HT1080 (cell line): Measurements from ENCODE around the gene LRP1B. TPM values are rescaled to one million over a fixed set of nuclear protein-coding genes. Genes with fewer than 3 reads are reported as not detected.

Experiments
- DNase-seq: peaks from one replicate; pipeline ENCODE4 v3.0.0-alpha.2; 2015; ENCODE audit warnings: low read depth
- total RNA-seq: library from RNA; depleted of rRNA; stranded (reverse); fragments of >200 nt; shearing (Covaris generic); gene quantifications from 2 replicates; pipeline ENCODE4 v1.2.3, GENCODE V29; 2014

Gene LRP1B
- total RNA-seq, 1 experiment from 2014 or later, result 0.05 TPM

GRCh38 chr2:141778315-141778835 is 352.4 kb downstream of the LRP1B start:
- DNase-seq, result no peak

GRCh38 chr2:141770530-141770929 is 360.3 kb downstream of the LRP1B start:
- no peak for DNase-seq

- no peak for DNase-seq
Observed at GRCh38 chr2:141767691-141768090, 363.1 kb downstream of the LRP1B start.

GRCh38 chr2:141767051-141767450 is 363.8 kb downstream of the LRP1B start:
- DNase-seq, result peak; percentile 85

- DNase-seq, result no peak
Observed at GRCh38 chr2:141766225-141766624, 364.6 kb downstream of the LRP1B start.

GRCh38 chr2:141748616-141749015 is 382.2 kb downstream of the LRP1B start:
- no peak for DNase-seq

DNA sequence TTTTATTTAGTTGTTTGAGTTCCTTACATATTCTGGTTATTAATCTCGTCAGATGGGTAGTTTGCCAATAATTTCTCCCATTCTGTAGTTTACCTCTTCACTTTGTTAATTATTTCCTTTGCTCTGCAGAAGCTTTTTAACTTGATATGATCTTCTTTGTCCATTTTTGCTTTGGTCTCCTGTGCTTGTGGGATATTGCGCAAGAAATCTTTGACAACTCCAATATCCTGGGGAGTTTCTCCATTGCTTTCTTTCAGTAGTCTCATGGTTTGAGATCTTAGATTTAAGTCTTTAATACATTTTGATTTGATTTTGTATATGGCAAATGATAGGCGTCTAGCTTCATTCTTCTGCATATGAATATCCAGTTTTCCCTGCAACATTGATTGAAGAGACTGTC is 389.2 kb downstream of the LRP1B start:
- no peak for DNase-seq

DNA sequence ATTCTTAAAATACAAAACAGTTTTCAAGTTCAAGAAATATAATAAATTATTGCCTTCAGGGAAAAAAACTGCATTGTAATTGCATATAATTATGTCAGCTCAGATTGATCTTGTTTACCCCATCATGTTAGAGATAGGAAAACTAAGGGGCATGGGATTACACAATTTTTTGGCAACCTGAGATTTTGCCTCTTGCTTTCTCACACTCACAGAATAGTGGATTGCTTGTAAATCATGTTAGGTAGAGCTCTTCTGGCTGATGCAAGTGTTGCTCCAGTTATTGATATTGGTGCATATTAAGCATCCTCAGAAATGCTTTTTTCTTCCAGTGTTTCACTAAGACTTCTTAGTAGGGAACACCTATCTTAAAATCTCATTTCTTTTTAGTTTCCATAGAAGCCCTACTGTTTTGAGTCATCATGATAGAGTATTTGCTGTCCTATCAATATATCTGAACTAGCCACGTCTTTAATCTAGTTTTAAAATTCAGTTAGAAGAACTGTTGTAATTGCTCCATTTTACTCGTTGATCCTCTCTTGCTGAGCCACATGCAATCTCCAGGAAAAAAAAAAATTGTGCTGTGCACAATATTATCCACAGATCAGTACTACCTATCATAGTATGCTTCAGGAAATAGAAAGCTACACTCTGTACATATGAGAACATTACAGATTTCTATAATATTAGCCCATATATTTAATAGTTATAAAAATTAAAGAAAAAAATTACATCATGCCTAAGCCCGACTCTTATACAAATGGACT is 393.1 kb downstream of the LRP1B start:
- no peak for DNase-seq

- no peak for DNase-seq
Observed at GRCh38 chr2:141736466-141736865, 394.4 kb downstream of the LRP1B start.

GRCh38 chr2:141728886-141729285 is 401.9 kb downstream of the LRP1B start:
- no peak for DNase-seq

DNA sequence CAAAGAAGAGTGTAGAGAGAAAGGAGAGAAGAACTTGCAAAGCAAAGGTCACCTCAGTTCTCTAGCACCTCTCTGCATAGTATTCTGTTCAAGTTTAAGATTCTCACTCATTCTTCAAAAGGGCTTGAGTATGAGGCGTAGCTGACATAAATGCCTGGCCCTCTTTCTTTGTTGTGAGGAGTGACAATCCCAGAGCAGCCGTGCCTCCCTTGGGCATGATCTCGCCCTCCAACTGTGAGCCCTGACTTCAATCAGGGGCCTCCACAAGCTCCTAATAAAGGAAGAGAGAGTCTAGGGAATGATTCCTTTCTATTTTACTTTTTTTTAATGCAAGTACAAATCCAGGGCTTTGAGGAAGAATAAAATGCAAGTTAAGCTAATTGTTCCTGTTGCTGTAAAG is 402.7 kb downstream of the LRP1B start:
- no peak for DNase-seq

- DNase-seq, result no peak
Observed at GRCh38 chr2:141724426-141724825, 406.4 kb downstream of the LRP1B start.

DNA sequence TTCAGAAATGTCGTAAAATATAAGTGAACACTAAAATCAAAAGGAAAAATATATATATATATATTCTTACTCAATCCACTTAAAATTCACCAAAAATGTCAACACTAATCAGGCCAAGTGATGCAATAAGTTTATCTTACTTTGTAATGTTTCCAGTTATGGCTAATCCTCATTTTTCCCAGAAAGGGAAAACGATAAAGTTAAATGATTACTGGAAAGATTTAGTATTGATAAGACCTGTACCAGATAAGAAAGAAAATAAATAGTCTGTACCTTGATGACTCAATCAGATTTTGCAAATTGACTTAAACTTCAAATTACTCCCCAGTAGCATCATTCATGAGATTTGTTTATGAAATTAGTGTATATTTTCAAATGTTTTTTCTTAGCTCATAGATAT is 407.0 kb downstream of the LRP1B start:
- no peak for DNase-seq

DNA sequence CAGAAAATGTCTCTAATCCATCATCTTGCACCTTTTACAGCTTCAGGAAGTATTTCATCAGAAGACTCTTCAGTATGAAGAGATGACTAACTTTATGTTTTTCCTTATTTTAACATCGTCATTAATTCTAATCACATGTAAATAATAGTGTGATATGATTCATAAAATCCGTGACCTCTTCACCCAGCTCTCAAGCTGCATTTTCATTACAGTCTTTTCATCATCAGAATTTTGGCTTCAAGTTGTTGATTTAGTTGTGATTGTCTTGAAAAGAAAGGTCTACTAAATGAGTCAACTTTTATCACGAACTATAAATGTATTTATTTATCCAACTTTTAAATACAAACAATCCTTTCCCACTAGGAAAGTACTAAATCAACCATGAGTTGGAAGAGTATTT is 410.3 kb downstream of the LRP1B start:
- DNase-seq, result no peak

DNA sequence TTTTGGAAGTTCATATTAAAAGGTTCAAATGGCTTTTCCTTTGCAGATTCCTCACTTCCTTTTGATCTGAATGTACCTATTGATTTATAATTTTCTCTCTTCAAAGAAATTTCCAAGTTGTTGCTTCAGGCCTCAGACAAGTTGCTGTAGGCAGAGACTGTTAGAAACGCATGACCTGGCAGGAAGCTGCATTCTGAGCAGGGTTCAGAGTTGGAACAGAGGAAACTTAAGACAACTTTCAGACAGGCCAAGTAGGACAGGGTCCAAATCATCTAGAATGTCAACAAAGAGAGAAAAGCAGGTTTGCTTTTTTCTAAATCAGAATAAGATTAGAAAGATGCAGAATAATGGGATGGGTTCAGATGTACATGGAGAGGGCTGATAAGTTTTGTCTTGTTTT is 416.3 kb downstream of the LRP1B start:
- DNase-seq, result no peak

DNA sequence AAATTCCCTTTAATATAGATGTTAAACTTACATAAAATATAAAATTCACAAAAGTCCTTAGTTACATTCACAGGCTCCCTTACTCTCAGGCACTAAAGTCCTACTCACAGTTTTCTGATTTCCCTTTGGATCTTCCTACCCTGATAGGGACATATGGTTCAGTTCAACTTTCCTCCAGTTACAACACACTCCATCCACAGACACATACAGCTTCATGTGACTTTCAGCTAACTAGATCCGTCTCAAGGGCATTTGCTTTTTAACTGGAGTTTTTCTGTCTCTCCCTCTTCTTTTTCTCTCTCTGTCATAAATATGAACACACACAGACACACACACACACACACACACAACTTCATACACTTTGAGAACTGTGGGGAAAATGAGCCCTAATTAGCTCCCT is 419.2 kb downstream of the LRP1B start:
- no peak for DNase-seq

GRCh38 chr2:141710589-141711239 is 420.1 kb downstream of the LRP1B start:
- no peak for DNase-seq

GRCh38 chr2:141709756-141710155 is 421.1 kb downstream of the LRP1B start:
- no peak for DNase-seq

DNA sequence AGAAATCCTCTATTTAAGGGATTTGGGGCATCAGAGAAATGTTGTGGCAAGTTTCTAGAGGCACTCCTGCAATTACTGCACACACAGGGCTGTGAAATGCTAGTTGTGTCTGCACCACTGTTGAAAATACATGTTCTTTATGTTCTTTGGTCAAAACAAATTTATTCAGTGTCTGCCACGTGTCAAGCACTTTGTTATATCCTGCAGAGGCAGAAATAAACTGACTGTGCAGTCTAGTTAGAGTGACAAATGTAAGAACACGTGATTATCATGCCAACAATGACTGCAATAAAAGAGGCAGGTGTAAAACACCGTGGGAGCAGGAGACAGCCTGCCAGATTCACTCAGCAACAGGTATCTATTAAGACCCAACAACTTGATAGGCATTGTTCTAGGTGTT is 423.3 kb downstream of the LRP1B start:
- no peak for DNase-seq

DNA sequence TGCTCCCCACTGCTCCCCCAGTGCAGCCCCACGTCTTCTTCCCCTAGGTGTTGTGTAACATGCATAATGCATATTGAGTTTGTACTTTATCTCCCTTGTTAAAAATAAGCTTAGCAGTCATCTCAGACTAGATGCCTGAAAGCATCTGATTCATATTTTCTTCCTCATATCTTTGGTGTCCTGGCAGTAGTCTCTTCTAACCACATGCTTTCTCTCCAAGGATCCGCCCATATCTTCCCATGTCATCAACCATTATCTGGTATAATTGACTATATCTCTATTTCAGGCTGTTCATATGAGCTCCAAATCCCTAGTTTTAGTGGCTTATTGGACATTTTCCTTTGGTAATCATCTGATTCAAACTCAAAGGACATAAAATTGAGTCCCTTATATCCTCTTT is 426.3 kb downstream of the LRP1B start:
- no peak for DNase-seq

DNA sequence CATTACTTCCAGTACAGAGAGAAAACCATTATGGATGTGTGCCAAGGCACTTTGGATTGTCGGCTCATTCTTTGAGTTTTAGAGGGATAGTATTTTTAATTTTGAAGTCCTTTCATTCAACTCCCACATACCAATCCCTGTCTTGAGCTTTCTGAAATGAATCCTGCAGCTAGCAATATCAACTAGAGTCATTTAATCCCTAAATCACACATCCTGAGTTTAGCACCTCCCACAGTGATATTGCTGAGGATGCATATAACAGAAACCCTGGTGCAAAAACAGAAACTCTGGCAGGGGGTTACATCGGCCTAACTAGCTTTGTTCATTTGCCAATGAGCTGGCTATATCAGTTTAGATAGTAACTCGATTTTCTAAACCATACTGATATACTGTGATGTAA is 427.3 kb downstream of the LRP1B start:
- DNase-seq, result no peak

DNA sequence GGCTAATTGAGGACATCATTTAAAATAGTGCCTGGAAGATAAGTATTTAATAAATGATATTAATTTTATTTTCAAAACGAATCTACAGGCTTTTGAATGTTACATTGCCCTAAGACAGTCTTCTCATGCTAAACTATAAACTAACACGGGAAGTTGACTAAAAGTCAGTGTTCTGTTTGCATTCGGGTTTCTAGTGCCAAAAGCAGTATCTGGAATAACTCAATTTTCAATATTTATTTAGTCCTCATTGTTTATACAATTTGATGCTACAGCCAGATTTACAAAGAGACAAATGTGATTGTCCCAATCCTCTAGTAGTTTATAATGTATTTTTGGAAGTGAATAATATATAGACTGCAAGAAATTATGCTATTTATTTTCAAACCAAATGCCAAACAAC is 429.2 kb downstream of the LRP1B start:
- DNase-seq, result no peak

- DNase-seq, result no peak
Observed at GRCh38 chr2:141699573-141699972, 431.2 kb downstream of the LRP1B start.
